ENCODE results near the gene GRAMD4. TPM values are rescaled to one million over a fixed set of nuclear protein-coding genes. Genes with fewer than 3 reads are reported as not detected.

GRAMD4 gene
- total RNA-seq, 2 donors from 2014 or later: 118 to 141 TPM

GRCh38 chr22:46574438-46574992 is 45.7 kb upstream of the GRAMD4 start:
- TF ChIP-seq CTCF (IDR thresholded peaks at IDR 0.05): no peak
- H3K4me1 ChIP-seq: peaks cover 16% of the 10 kb centered on the region
- no peak for DNase-seq
- H3K36me3 ChIP-seq: no peaks in the 10 kb centered on the region
- no peaks in the 10 kb centered on the region for H3K27me3 ChIP-seq
- H3K9ac ChIP-seq (ENCODE audit: low read depth in 2 of 2, low read length in 2 of 2): no peak overlapping the region
- H3K9me3 ChIP-seq: no peaks in the 10 kb centered on the region
- intact Hi-C loops (cut with DNase I): loop anchor here (10.0 kb wide), 1 partner anchor 160 kb away; the partner anchor contains the start of gene CERK
- peak overlapping the region; percentile 86 for H3K27ac ChIP-seq
- H3K4me3 ChIP-seq: no peak overlapping the region

GRCh38 chr22:46574993-46575910 is 44.9 kb upstream of the GRAMD4 start:
- Histone ChIP-seq H3K4me3 (no peak overlapping the region), H3K9ac (ENCODE audit: low read depth in 2 of 2, low read length in 2 of 2) (peak overlapping the region; percentile 51 to 79), H3K27ac (peak overlapping the region; percentile 86), H3K4me1 (peaks cover 23% of the 10 kb centered on the region), H3K36me3 (no peaks in the 10 kb centered on the region), H3K27me3 (no peaks in the 10 kb centered on the region), H3K9me3 (no peaks in the 10 kb centered on the region)
- peak; percentile 74 for DNase-seq
- intact Hi-C loops (cut with DNase I): loop anchor here (10.0 kb wide), 1 partner anchor 160 kb away; the partner anchor contains the start of gene CERK
- TF ChIP-seq CTCF (IDR thresholded peaks at IDR 0.05): no peak

GRCh38 chr22:46575911-46576555 is 44.2 kb upstream of the GRAMD4 start:
- Histone ChIP-seq H3K4me3 (peak overlapping the region; percentile 41), H3K36me3 (no peaks in the 10 kb centered on the region), H3K27me3 (no peaks in the 10 kb centered on the region), H3K4me1 (peaks cover 24% of the 10 kb centered on the region), H3K27ac (peak overlapping the region; percentile 86), H3K9ac (ENCODE audit: low read depth in 2 of 2, low read length in 2 of 2) (peak overlapping the region; percentile 79), H3K9me3 (no peaks in the 10 kb centered on the region)
- DNase-seq: peak; percentile 80
- intact Hi-C loops (cut with DNase I): loop anchor here (10.0 kb wide), 1 partner anchor 159 kb away; the partner anchor contains the start of gene CERK
- TF ChIP-seq CTCF (IDR thresholded peaks at IDR 0.05): no peak

- no peak for TF ChIP-seq CTCF (IDR thresholded peaks at IDR 0.05)
- Histone ChIP-seq H3K4me1 (peaks cover 31% of the 10 kb centered on the region), H3K9ac (ENCODE audit: low read depth in 2 of 2, low read length in 2 of 2) (peak overlapping the region; percentile 79 to 94), H3K27ac (peak overlapping the region; percentile 86), H3K9me3 (no peaks in the 10 kb centered on the region), H3K27me3 (no peaks in the 10 kb centered on the region), H3K36me3 (no peaks in the 10 kb centered on the region), H3K4me3 (peak overlapping the region; percentile 79)
- intact Hi-C loops (cut with DNase I): loop anchor here (10.0 kb wide), 1 partner anchor 158 kb away; the partner anchor contains the start of gene CERK
- no peak for DNase-seq
These were observed 43.4 kb upstream of the GRAMD4 start for GRCh38 chr22:46576556-46577367.
